ENCODE measurements around the gene CFAP44. TPM values are rescaled to one million over a fixed set of nuclear protein-coding genes. Genes with fewer than 3 reads are reported as not detected.

Gene CFAP44
- total and polyA plus RNA-seq, 2 donors, result 3.5 to 30.4 TPM

DNA sequence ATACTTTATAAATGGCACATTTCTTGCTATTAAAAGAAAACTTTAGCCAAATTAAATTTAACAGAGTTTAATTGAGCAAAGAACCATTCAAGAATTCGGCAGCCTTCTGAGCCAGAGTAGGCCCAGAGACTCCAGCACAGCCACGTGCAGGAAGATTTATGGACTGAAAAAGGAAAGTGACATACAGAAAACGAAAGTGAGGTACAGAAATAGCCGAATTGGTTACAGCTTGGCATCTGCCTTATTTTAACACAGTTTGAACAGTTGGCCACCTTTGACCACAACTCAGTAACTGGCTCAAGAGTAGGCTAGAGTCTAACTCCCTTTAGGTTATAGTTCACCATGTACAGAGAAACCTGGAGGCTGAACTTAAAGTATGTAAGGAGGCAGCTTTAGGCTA lies 17.6 kb downstream of the CFAP44 start:
- no peak for DNase-seq (ENCODE audit: extremely low spot score)
- Histone ChIP-seq H3K36me3 (ENCODE audit: insufficient read depth) (peaks cover 4% of the 10 kb centered on the region), H3K27ac (ENCODE audit: low read depth) (no peak overlapping the region), H3K4me1 (ENCODE audit: insufficient read depth) (no peaks in the 10 kb centered on the region), H3K4me3 (ENCODE audit: low read depth, low read length) (no peak overlapping the region)
- WGBS, result 39% methylated on average over 4 of the region's 4 CpGs

DNA sequence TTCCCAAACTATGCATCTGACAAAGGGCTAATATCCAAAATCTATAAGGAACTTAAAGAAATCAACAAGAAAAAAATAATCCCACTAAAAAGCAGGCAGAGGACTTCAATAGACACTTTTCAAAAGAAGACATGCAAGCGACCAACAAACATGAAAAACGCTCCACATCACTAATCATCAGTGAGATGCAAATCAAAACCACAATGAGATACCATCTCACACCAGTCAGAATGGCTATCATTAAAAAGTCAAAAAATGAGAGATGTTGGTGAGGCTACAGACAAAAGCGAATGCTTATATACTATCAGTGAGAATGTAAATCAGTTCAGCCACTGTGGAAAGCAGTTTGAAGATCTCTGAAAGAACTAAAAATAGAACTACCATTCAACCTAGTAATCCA lies 20.2 kb downstream of the CFAP44 start:
- H3K4me3 ChIP-seq (ENCODE audit: low read depth, low read length), result no peak overlapping the region
- WGBS, result 91% methylated on average over 3 of the region's 3 CpGs
- no peak for DNase-seq (ENCODE audit: extremely low spot score)
- no peaks in the 10 kb centered on the region for H3K4me1 ChIP-seq (ENCODE audit: insufficient read depth)
- no peak overlapping the region for H3K27ac ChIP-seq (ENCODE audit: low read depth)
- peaks cover 2% of the 10 kb centered on the region for H3K36me3 ChIP-seq (ENCODE audit: insufficient read depth)

DNA sequence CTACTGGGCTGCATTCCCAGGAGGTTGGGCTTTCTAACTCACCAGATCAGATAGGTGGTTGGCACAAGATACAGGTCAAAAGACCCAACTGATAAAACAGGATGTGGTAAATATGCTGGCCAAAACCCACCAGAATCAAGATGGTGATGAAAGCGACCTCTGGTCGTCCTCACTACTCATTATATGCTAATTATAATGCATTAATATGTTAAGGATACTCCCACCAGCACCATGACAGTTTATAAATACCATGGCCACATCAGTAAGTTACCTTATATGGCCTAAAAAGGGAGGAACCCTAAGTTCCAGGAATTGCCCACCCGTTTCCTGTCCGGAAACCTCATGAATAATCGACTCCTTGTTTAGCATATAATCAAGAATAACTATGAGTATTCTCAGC lies 31.6 kb downstream of the CFAP44 start:
- H3K4me1 ChIP-seq (ENCODE audit: insufficient read depth), result no peaks in the 10 kb centered on the region
- H3K27ac ChIP-seq (ENCODE audit: low read depth), result no peak overlapping the region
- 89% methylated on average over 5 of the region's 5 CpGs for WGBS
- no peak overlapping the region for H3K4me3 ChIP-seq (ENCODE audit: low read depth, low read length)
- H3K36me3 ChIP-seq (ENCODE audit: insufficient read depth), result no peaks in the 10 kb centered on the region
- peak; percentile 11 for DNase-seq (ENCODE audit: extremely low spot score)

DNA sequence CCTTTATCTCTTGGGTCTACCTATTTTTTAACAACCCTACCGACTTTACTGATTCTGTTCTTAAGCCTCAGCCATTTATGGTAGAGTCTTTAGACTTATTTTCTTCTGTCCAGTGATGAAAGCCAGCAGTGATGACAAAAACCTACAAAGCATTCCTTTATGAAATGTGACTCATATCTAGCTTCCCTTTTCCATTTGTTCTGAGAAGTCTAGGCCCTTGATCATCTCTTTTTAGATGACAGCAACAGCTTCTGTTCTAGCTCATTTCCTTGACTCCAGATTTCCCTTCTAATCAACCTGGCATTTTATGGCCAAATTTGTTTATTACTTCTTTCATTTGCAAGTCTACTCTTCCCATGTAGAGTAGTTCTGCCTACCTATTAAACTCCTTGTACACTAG lies 36.1 kb downstream of the CFAP44 start:
- H3K4me3 ChIP-seq (ENCODE audit: low read depth, low read length), result no peak overlapping the region
- H3K4me1 ChIP-seq (ENCODE audit: insufficient read depth), result no peaks in the 10 kb centered on the region
- 31% methylated on average over 1 of the region's 1 CpG for WGBS
- H3K36me3 ChIP-seq (ENCODE audit: insufficient read depth), result peaks cover 6% of the 10 kb centered on the region
- no peak overlapping the region for H3K27ac ChIP-seq (ENCODE audit: low read depth)
- no peak for DNase-seq (ENCODE audit: extremely low spot score)

DNA sequence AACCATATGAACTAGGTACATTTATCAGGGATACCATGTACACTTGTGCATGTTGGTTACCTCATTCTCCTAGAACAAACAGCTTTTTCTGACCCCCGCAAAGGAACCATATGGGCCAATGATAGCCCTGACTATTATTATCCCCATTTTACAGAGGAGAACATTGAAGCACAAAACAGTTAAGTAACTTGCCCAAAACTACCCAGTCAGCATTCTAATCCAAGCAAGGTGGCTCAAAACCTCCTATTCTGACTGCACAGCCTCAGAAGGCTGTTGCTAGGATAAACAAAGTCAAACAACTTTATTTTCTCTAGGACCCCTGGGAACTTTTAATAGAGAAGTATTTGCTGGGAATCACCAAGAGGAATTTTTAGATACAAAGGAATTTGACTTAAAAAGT lies 36.7 kb downstream of the CFAP44 start:
- no peak for DNase-seq (ENCODE audit: extremely low spot score)
- Histone ChIP-seq H3K4me3 (ENCODE audit: low read depth, low read length) (no peak overlapping the region), H3K36me3 (ENCODE audit: insufficient read depth) (peaks cover 6% of the 10 kb centered on the region), H3K4me1 (ENCODE audit: insufficient read depth) (no peaks in the 10 kb centered on the region), H3K27ac (ENCODE audit: low read depth) (no peak overlapping the region)
- 97% methylated on average over 1 of the region's 1 CpG for WGBS

Small RNA genes within 50 kb of the gene (small RNA-seq; reads per million reads assigned to genes)
- not detected for gene MIR8076

Other genes with a start within 250 kb of the CFAP44 start
- 53.0 TPM for gene BOC, start 229.9 kb downstream of the CFAP44 start, total RNA-seq
- gene BOC, start 229.9 kb downstream of the CFAP44 start, polyA plus RNA-seq, result 73.3 TPM
- gene SPICE1, start 73.7 kb upstream of the CFAP44 start, total RNA-seq, result 68.3 TPM
- 7.0 TPM for gene SPICE1, start 73.7 kb upstream of the CFAP44 start, polyA plus RNA-seq
- gene SIDT1, start 91.1 kb upstream of the CFAP44 start, total RNA-seq, result 25.7 TPM
- gene SIDT1, start 91.1 kb upstream of the CFAP44 start, polyA plus RNA-seq, result 2.2 TPM